HCT116 (cell line): ENCODE measurements around the gene EHD1. TPM values are rescaled to one million over a fixed set of nuclear protein-coding genes. Genes with fewer than 3 reads are reported as not detected.

Experiments used
- ATAC-seq: fragments of 200-7000 bp; cut with Tn5 transposase; 2 replicates; pipeline ENCODE4 v1.9.1; 2020; ENCODE audit warnings: mild to moderate bottlenecking, moderate library complexity
- BruUV-seq: library from RNA; stranded (reverse); fragments of 400-500 nt; replicated peaks from 2 replicates; lab custom pipeline; 2021; lab: Mats Ljungman, UMichigan
- CTCF ChIA-PET: fragments of 300-600 bp; sonication (Branson Sonifier 250); formaldehyde crosslinking; loops from one replicate; lab custom pipeline; 2021; ENCODE audit warnings: antibody characterized with exemption; lab: Charles Lee
- POLR2A ChIA-PET: fragments of 300-600, 350-600 bp; sonication (Branson Sonifier 250); formaldehyde crosslinking; loops from one replicate; lab custom pipeline; 2021; ENCODE audit warnings: antibody characterized with exemption; lab: Charles Lee
- RAD21 ChIA-PET, 2 experiments: fragments of 300-600 bp; sonication (Branson Sonifier 250); formaldehyde crosslinking; loops; one replicate each; lab custom pipeline; 2023; ENCODE audit warnings: low total read pairs in 2 of 2; ENCODE audit not compliant: uncharacterized antibody in 2 of 2, unreplicated experiment in 2 of 2, low non-redundant PET in 1 of 2; lab: Charles Lee
- DNase-seq: peaks from one replicate; pipeline ENCODE4 v3.0.0-alpha.2; 2010; ENCODE audit warnings: low read depth, low spot score
- H2AFZ ChIP-seq: fragments of 200-600 bp; shearing (Covaris generic), sonication (generic); 2 replicates; pipeline ENCODE4 v1.6.1; 2017; ENCODE audit warnings: low read depth, mixed run types, mixed read lengths, antibody characterized with exemption, low read length; ENCODE audit not compliant: poor library complexity, severe bottlenecking
- H3K27ac ChIP-seq: 2 replicates; pipeline ENCODE4 v1.5.1; 2012; ENCODE audit warnings: low read depth, low read length
- H3K27me3 ChIP-seq: fragments of 200-600 bp; sonication (generic); 2 replicates; pipeline ENCODE4 v1.6.1; 2016; ENCODE audit warnings: mixed run types, low read length, mixed read lengths; ENCODE audit not compliant: insufficient read depth
- H3K36me3 ChIP-seq, 2 experiments: fragments of 200-500 bp in 1 of 2; fragments of 200-600 bp in 1 of 2; sonication (Bioruptor generic) in 1 of 2; sonication (generic) in 1 of 2; 2 replicates each; pipeline versions ENCODE4 v1.5.1 to v1.6.1; 2014 to 2016; ENCODE audit warnings: low read length in 2 of 2, inconsistent platforms in 1 of 2, mixed read lengths in 1 of 2, mixed run types in 1 of 2; ENCODE audit not compliant: insufficient read depth in 2 of 2, control insufficient read depth in 1 of 2
- H3K4me1 ChIP-seq, 2 experiments: fragments of 200-600 bp in 1 of 2; sonication (generic) in 1 of 2; 2 replicates each; pipeline versions ENCODE4 v1.5.1 to v1.6.1; 2012 to 2017; ENCODE audit warnings: low read length in 2 of 2, inconsistent platforms in 1 of 2, mild to moderate bottlenecking in 1 of 2, mixed read lengths in 1 of 2, mixed run types in 1 of 2, moderate library complexity in 1 of 2; ENCODE audit not compliant: insufficient read depth in 2 of 2, control insufficient read depth in 1 of 2
- H3K4me2 ChIP-seq: fragments of 200-600 bp; sonication (generic); 2 replicates; pipeline ENCODE4 v1.6.1; 2017; ENCODE audit warnings: mixed run types, low read length, mixed read lengths
- H3K4me3 ChIP-seq, 2 experiments: fragments of 200-600 bp in 1 of 2; sonication (generic) in 1 of 2; replicated peaks in 1 of 2; 2 replicates each; pipeline ENCODE4 v1.5.1; 2011 to 2016; ENCODE audit warnings: low read length in 2 of 2, control low read depth in 1 of 2, low read depth in 1 of 2, mild to moderate bottlenecking in 1 of 2, mixed read lengths in 1 of 2, mixed run types in 1 of 2
- H3K79me2 ChIP-seq: fragments of 200-600 bp; sonication (generic); 2 replicates; pipeline ENCODE4 v1.6.1; 2017; ENCODE audit warnings: mild to moderate bottlenecking, mixed run types, low read length, moderate library complexity, mixed read lengths; ENCODE audit not compliant: insufficient read depth
- H3K9ac ChIP-seq: fragments of 200-600 bp; sonication (generic); 2 replicates; pipeline ENCODE4 v1.6.1; 2016; ENCODE audit warnings: low read length, mixed read lengths
- H3K9me2 ChIP-seq: fragments of 200-600 bp; sonication (generic), shearing (Covaris generic); 2 replicates; pipeline ENCODE4 v1.6.1; 2017; ENCODE audit warnings: mixed run types, mild to moderate bottlenecking, moderate library complexity; ENCODE audit not compliant: insufficient read depth
- H3K9me3 ChIP-seq, 2 experiments: fragments of 200-500 bp in 1 of 2; fragments of 200-600 bp in 1 of 2; sonication (Bioruptor generic) in 1 of 2; sonication (generic) in 1 of 2; 2 replicates each; pipeline ENCODE4 v1.6.1; 2014 to 2017; ENCODE audit warnings: low read length in 2 of 2, mixed read lengths in 2 of 2, inconsistent platforms in 1 of 2, low read depth in 1 of 2, mild to moderate bottlenecking in 1 of 2, mixed run types in 1 of 2, moderate library complexity in 1 of 2; ENCODE audit not compliant: control insufficient read depth in 1 of 2, insufficient read depth in 1 of 2
- H4K20me1 ChIP-seq: fragments of 200-600 bp; sonication (generic), shearing (Covaris generic); 2 replicates; pipeline ENCODE4 v1.6.1; 2017; ENCODE audit warnings: mixed run types, mild to moderate bottlenecking, moderate library complexity; ENCODE audit not compliant: insufficient read depth
- EZH2 ChIP-seq: fragments of 200-600 bp; sonication (generic); IDR thresholded peaks from 2 replicates; pipeline ENCODE4 v1.6.1; 2017; ENCODE audit warnings: antibody characterized with exemption, mixed run types
- EZH2phosphoT487 ChIP-seq: fragments of 200-600 bp; IDR thresholded peaks from 2 replicates; pipeline ENCODE4 v1.6.1; 2018; ENCODE audit warnings: antibody characterized with exemption, borderline replicate concordance
- FOSL1 ChIP-seq: IDR thresholded peaks from 2 replicates; pipeline ENCODE4 v1.6.1; 2012; ENCODE audit warnings: low read depth
- JUND ChIP-seq: IDR thresholded peaks from 2 replicates; pipeline ENCODE4 v1.6.1; 2012
- POLR2A ChIP-seq: IDR thresholded peaks from 2 replicates; pipeline ENCODE4 v1.7.0; 2011; ENCODE audit warnings: borderline replicate concordance; ENCODE audit not compliant: insufficient read depth, insufficient read length; ENCODE audit errors: extremely low read depth
- POLR2AphosphoS5 ChIP-seq: IDR thresholded peaks from 2 replicates; pipeline ENCODE4 v1.6.1; 2011; ENCODE audit warnings: mild to moderate bottlenecking, low read depth, low read length, moderate library complexity
- SIN3A ChIP-seq: IDR thresholded peaks from 2 replicates; pipeline ENCODE4 v1.6.1; 2012; ENCODE audit warnings: low read depth
- SRF ChIP-seq: IDR thresholded peaks from 2 replicates; pipeline ENCODE4 v1.6.1; 2012; ENCODE audit warnings: low read depth
- TCF7L2 ChIP-seq: IDR thresholded peaks from 2 replicates; pipeline ENCODE4 v1.7.0; 2011; ENCODE audit warnings: borderline replicate concordance, inconsistent platforms; ENCODE audit not compliant: insufficient read depth, insufficient read length; ENCODE audit errors: extremely low read depth
- ZFX ChIP-seq: fragments of 450-650 bp; IDR thresholded peaks from 2 replicates; pipeline ENCODE4 v1.6.1; 2017
- ZNF274 ChIP-seq: fragments of 200-500 bp; sonication (Bioruptor generic); IDR thresholded peaks from 2 replicates; pipeline ENCODE4 v1.6.1; 2014; ENCODE audit warnings: mild to moderate bottlenecking, low read depth, low read length, inconsistent platforms
- intact Hi-C: fragments of 100-400 bp; cut with micrococcal nuclease; formaldehyde crosslinking; loops from 2 replicates; pipeline ENCODE4 v1.10.0; 2022
- total RNA-seq: library from RNA; stranded (reverse); gene quantifications from one replicate; pipeline ENCODE4 v1.2.1, GENCODE V29; 2021; ENCODE audit not compliant: unreplicated experiment
- TF ChIP-seq, protein P1 (sequence below), 3 experiments: fragments of 200-600 bp in 1 of 3; sonication (generic) in 1 of 3; IDR thresholded peaks in 2 of 3; conservative IDR thresholded peaks in 1 of 3; 2 replicates each; pipeline ENCODE4 v1.5.1; 2012 to 2017; ENCODE audit warnings: low read depth in 2 of 3, low read length in 2 of 3, antibody characterized with exemption in 1 of 3, borderline replicate concordance in 1 of 3, control low read depth in 1 of 3, mild to moderate bottlenecking in 1 of 3, mixed read lengths in 1 of 3, mixed run types in 1 of 3, moderate library complexity in 1 of 3; ENCODE audit not compliant: insufficient read depth in 1 of 3
- TF ChIP-seq, protein P2 (sequence below): IDR thresholded peaks from 2 replicates; pipeline ENCODE4 v1.6.1; 2012
- TF ChIP-seq, protein P3 (sequence below): IDR thresholded peaks from 2 replicates; pipeline ENCODE4 v1.6.1; 2011; ENCODE audit warnings: mild to moderate bottlenecking, low read length, moderate library complexity; ENCODE audit not compliant: insufficient replicate concordance; ENCODE audit errors: extremely low read depth

The EHD1 gene
- total RNA-seq, 1 experiment from 2014 or later: 48.1 TPM

DNA sequence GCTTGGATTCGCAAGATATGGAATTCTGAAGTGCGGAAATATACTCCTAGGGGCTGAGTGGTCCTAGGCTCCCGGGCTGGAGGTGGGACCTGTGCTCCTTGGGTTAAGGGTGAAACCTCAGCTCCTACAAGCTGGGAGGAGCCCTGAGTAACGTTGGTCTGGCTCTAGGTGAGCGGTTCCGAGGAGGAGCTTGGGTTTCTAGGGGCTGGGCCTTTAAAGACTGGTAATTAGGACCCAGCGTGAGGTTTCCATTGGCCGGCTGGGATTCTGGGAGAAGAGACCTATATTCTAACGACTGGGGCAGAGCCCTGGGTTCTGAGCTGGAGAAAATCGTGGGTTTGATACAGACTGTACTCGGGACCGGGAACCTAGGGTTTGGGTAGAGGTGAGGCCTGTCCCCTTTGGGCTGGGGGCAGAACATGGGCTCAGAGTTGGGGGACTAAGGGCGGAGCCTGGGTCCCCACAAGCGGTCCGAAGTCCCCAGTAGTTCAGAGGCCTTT is 74.5 kb downstream of the EHD1 start (continued):
- TF ChIP-seq ZNF274 (no peak), ZFX (no peak), JUND (no peak), SIN3A (no peak), POLR2A (no peak), SRF (no peak), FOSL1 (no peak)
- TF ChIP-seq, protein P1, sequence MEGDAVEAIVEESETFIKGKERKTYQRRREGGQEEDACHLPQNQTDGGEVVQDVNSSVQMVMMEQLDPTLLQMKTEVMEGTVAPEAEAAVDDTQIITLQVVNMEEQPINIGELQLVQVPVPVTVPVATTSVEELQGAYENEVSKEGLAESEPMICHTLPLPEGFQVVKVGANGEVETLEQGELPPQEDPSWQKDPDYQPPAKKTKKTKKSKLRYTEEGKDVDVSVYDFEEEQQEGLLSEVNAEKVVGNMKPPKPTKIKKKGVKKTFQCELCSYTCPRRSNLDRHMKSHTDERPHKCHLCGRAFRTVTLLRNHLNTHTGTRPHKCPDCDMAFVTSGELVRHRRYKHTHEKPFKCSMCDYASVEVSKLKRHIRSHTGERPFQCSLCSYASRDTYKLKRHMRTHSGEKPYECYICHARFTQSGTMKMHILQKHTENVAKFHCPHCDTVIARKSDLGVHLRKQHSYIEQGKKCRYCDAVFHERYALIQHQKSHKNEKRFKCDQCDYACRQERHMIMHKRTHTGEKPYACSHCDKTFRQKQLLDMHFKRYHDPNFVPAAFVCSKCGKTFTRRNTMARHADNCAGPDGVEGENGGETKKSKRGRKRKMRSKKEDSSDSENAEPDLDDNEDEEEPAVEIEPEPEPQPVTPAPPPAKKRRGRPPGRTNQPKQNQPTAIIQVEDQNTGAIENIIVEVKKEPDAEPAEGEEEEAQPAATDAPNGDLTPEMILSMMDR (IDR thresholded peaks at IDR 0.05 in 2 of 3, conservative IDR thresholded peaks at IDR 0.05 in 1 of 3; ENCODE audit: borderline replicate concordance in 1 of 3, insufficient read depth in 1 of 3, low read depth in 2 of 3, low read length in 2 of 3): no peak
- TF ChIP-seq, protein P2, sequence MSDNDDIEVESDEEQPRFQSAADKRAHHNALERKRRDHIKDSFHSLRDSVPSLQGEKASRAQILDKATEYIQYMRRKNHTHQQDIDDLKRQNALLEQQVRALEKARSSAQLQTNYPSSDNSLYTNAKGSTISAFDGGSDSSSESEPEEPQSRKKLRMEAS: no peak

DNA sequence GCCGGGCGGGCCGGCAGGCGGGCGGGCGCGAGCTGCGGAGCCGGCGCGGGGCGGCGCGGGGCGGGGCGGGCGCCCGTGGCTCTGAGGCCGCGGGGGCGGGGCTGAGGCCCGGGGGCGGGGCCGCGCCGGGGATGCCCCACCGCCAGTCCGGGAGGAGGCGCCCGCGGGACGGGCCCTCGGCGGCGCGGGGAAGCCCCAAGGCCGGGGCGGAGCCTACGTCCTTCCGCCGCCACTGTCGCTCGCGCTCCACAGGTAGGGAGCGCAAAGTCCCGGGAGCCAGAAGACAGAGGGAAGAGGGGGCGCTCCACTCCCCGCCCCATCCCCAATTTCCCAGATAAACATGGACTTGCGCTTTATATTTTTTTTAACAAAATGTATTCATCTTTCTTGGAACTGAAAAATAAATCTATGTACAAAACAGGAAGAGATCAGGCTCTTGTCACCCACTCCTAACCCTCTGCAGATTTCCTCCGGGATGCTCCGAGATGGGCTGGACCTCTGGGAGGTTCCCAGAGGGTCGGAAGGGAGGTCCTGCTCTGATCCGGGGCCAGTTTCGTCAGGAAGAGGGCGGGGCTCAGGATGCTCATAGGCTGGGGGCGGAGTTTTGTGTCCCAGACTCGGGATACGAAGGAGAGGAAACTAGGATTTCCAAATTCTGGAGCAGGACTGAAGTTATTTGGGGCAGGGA is 75.1 kb downstream of the EHD1 start, which contains the start of gene MAP4K2:
Gene MAP4K2, minus strand, starts transcription at position 57 of the 688 bp plus-strand sequence. CDS start 65 bp downstream, outside the sequence.
- ATAC-seq (peak; percentile 90), DNase-seq (peak; percentile 64)
- H3K79me2 ChIP-seq: peaks cover 2% of the 10 kb centered on the region; the same call in 1 of the 2 replicates
- RAD21 ChIA-PET: interaction anchor here in 1 of 2 experiments (0.8 kb wide), 1 partner anchor 319 kb away, joined by 4 read pairs; the partner anchor contains the start of genes FAU and MRPL49
- peak within 1 kb of the TSS; percentile 92 for H3K27ac ChIP-seq
- H3K27me3 ChIP-seq: no peaks in the 10 kb centered on the region
- TF ChIP-seq, protein P2: no peak
- TF ChIP-seq, protein P3, sequence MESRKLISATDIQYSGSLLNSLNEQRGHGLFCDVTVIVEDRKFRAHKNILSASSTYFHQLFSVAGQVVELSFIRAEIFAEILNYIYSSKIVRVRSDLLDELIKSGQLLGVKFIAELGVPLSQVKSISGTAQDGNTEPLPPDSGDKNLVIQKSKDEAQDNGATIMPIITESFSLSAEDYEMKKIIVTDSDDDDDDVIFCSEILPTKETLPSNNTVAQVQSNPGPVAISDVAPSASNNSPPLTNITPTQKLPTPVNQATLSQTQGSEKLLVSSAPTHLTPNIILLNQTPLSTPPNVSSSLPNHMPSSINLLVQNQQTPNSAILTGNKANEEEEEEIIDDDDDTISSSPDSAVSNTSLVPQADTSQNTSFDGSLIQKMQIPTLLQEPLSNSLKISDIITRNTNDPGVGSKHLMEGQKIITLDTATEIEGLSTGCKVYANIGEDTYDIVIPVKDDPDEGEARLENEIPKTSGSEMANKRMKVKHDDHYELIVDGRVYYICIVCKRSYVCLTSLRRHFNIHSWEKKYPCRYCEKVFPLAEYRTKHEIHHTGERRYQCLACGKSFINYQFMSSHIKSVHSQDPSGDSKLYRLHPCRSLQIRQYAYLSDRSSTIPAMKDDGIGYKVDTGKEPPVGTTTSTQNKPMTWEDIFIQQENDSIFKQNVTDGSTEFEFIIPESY: no peak
- no peak for TF ChIP-seq EZH2
- TF ChIP-seq SIN3A: peak; percentile 51; the same call in 1 of the 2 replicates
- peak; percentile 28 for TF ChIP-seq TCF7L2
- TF ChIP-seq EZH2phosphoT487: no peak
- TF ChIP-seq ZFX: 0 out of 2 replicates have a peak, but pooled peaks have one; percentile 3
- no peak for TF ChIP-seq SRF
- TF ChIP-seq, protein P1 (IDR thresholded peaks at IDR 0.05 in 2 of 3, conservative IDR thresholded peaks at IDR 0.05 in 1 of 3; ENCODE audit: borderline replicate concordance in 1 of 3, insufficient read depth in 1 of 3, low read depth in 2 of 3, low read length in 2 of 3): peak in 2 of 3 experiments; percentile 21 to 24; a peak in 1 of 6 replicates
- TF ChIP-seq POLR2AphosphoS5: peak; percentile 62
- no peaks in the 10 kb centered on the region for H3K9me3 ChIP-seq
- no peaks in the 10 kb centered on the region for H4K20me1 ChIP-seq
- H3K36me3 ChIP-seq: peaks cover 5 to 10% of the 10 kb centered on the region in 2 experiments; a peak in 2 of 4 replicates
- CTCF ChIA-PET: interaction anchor here (0.9 to 2.1 kb wide), 2 partner anchors 41 to 60 kb away, joined by 3 to 4 read pairs; partner anchors contain the start of gene CDC42BPG
- peak within 1 kb of the TSS; percentile 96 for H3K4me2 ChIP-seq
- peak within 1 kb of the TSS; percentile 73 for H3K9ac ChIP-seq
- peaks cover 24 to 47% of the 10 kb centered on the region in 2 experiments for H3K4me1 ChIP-seq
- H3K4me3 ChIP-seq: peak within 1 kb of the TSS; percentile 73 to 83
- no TSS peak for BruUV-seq
- intact Hi-C loops: no loop called here
- POLR2A ChIA-PET: interaction anchor here (0.9 to 1.2 kb wide), 2 partner anchors 12 to 332 kb away, joined by 3 read pairs; no protein-coding TSS in a partner anchor
- H3K9me2 ChIP-seq: no peaks in the 10 kb centered on the region
- H2AFZ ChIP-seq: no peak within 1 kb of the TSS
